DOHH2 (cell line): ENCODE results near the gene DAD1.
A peak's percentile ranks its signal among the peaks of the same experiment; 100 is the strongest.

ENCODE experiments used
- H3F3A ChIP-seq: fragments of 200-600 bp; sonication (generic), shearing (Covaris generic); 2 replicates; pipeline ENCODE4 v1.6.0; 2016; ENCODE audit warnings: antibody characterized with exemption, mild to moderate bottlenecking; ENCODE audit not compliant: control insufficient read depth, insufficient read depth
- H3K27ac ChIP-seq: fragments of 200-600 bp; sonication (generic); 2 replicates; pipeline ENCODE4 v1.5.1; 2014; ENCODE audit warnings: low read depth, mild to moderate bottlenecking, low read length, moderate library complexity
- H3K27me3 ChIP-seq: fragments of 200-600 bp; sonication (generic); 2 replicates; pipeline ENCODE4 v1.6.1; 2014; ENCODE audit warnings: mild to moderate bottlenecking, low read length, mixed read lengths; ENCODE audit not compliant: control insufficient read depth
- H3K36me3 ChIP-seq: fragments of 200-600 bp; sonication (generic); 2 replicates; pipeline ENCODE4 v1.6.1; 2014; ENCODE audit warnings: mild to moderate bottlenecking, low read length, moderate library complexity, mixed read lengths; ENCODE audit not compliant: control insufficient read depth
- H3K4me1 ChIP-seq: fragments of 200-600 bp; sonication (generic); 2 replicates; pipeline ENCODE4 v1.6.1; 2014; ENCODE audit warnings: mild to moderate bottlenecking, low read length, mixed read lengths; ENCODE audit not compliant: control insufficient read depth
- H3K4me2 ChIP-seq: fragments of 200-600 bp; sonication (generic); 2 replicates; pipeline ENCODE4 v1.6.0; 2014; ENCODE audit warnings: mild to moderate bottlenecking, low read length, moderate library complexity
- H3K4me3 ChIP-seq: fragments of 200-600 bp; sonication (generic); 2 replicates; pipeline ENCODE4 v1.5.1; 2014; ENCODE audit warnings: mild to moderate bottlenecking, low read length, mixed read lengths
- H3K79me2 ChIP-seq: fragments of 200-600 bp; sonication (generic); 2 replicates; pipeline ENCODE4 v1.6.1; 2014; ENCODE audit warnings: mild to moderate bottlenecking, low read length, mixed read lengths; ENCODE audit not compliant: control insufficient read depth
- H3K9me2 ChIP-seq: fragments of 200-600 bp; sonication (generic); replicated peaks from 2 replicates; pipeline ENCODE4 v1.6.1; 2014; ENCODE audit warnings: mild to moderate bottlenecking, low read length, mixed read lengths; ENCODE audit not compliant: control insufficient read depth
- H3K9me3 ChIP-seq: fragments of 200-600 bp; sonication (generic); 2 replicates; pipeline ENCODE4 v1.6.1; 2014; ENCODE audit warnings: antibody characterized with exemption, low read length, mixed read lengths; ENCODE audit not compliant: control insufficient read depth, insufficient read depth
- H4K20me1 ChIP-seq: fragments of 200-600 bp; sonication (generic); 2 replicates; pipeline ENCODE4 v1.6.0; 2014; ENCODE audit warnings: low read depth, mild to moderate bottlenecking, antibody characterized with exemption, low read length, moderate library complexity; ENCODE audit not compliant: control insufficient read depth, insufficient read depth
- EZH2phosphoT487 ChIP-seq: fragments of 200-600 bp; sonication (generic); IDR thresholded peaks from 2 replicates; pipeline ENCODE4 v1.6.1; 2017; ENCODE audit warnings: borderline replicate concordance, mild to moderate bottlenecking, antibody characterized with exemption, low read length, moderate library complexity, mixed read lengths
- TF ChIP-seq, protein P1 (sequence below): fragments of 200-600 bp; sonication (generic); IDR thresholded peaks from one replicate; pipeline ENCODE4 v1.5.1; 2014; ENCODE audit warnings: antibody characterized with exemption, mild to moderate bottlenecking, low read depth, low read length; ENCODE audit not compliant: poor library complexity, severe bottlenecking

Gene DAD1

DNA sequence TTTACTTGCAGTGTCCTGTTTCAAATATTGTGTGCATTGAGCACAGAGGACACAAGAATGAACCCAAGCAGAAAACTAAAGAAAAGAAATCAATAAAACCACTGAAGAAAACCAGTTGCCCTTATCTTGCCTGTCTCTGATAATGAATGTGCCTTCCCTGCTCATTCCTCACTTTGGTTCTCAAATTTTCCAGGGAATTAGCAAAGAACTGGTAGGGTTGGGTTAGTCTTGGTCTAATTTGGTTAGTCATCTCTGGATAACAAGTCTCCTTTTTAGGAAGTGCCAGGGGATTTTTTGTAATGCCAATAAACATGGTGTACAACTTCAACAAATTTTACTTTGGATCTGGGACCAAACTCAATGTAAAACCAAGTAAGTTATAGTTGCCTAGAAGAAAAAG lies 65.7 kb downstream of the DAD1 start:
- Histone ChIP-seq H3K27me3 (no peaks in the 10 kb centered on the region), H3K36me3 (peaks cover 40% of the 10 kb centered on the region), H3K4me3 (peak overlapping the region; percentile 57), H3K4me2 (peak overlapping the region; percentile 70), H3F3A (peaks cover 41% of the 10 kb centered on the region), H3K27ac (peak overlapping the region; percentile 98), H3K79me2 (peaks cover 84% of the 10 kb centered on the region), H3K9me2 (no peaks in the 10 kb centered on the region), H3K9me3 (no peaks in the 10 kb centered on the region), H3K4me1 (peaks cover 99% of the 10 kb centered on the region), H4K20me1 (no peaks in the 10 kb centered on the region)
- TF ChIP-seq EZH2phosphoT487, result no peak
- TF ChIP-seq, protein P1, sequence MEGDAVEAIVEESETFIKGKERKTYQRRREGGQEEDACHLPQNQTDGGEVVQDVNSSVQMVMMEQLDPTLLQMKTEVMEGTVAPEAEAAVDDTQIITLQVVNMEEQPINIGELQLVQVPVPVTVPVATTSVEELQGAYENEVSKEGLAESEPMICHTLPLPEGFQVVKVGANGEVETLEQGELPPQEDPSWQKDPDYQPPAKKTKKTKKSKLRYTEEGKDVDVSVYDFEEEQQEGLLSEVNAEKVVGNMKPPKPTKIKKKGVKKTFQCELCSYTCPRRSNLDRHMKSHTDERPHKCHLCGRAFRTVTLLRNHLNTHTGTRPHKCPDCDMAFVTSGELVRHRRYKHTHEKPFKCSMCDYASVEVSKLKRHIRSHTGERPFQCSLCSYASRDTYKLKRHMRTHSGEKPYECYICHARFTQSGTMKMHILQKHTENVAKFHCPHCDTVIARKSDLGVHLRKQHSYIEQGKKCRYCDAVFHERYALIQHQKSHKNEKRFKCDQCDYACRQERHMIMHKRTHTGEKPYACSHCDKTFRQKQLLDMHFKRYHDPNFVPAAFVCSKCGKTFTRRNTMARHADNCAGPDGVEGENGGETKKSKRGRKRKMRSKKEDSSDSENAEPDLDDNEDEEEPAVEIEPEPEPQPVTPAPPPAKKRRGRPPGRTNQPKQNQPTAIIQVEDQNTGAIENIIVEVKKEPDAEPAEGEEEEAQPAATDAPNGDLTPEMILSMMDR, result no peak

DNA sequence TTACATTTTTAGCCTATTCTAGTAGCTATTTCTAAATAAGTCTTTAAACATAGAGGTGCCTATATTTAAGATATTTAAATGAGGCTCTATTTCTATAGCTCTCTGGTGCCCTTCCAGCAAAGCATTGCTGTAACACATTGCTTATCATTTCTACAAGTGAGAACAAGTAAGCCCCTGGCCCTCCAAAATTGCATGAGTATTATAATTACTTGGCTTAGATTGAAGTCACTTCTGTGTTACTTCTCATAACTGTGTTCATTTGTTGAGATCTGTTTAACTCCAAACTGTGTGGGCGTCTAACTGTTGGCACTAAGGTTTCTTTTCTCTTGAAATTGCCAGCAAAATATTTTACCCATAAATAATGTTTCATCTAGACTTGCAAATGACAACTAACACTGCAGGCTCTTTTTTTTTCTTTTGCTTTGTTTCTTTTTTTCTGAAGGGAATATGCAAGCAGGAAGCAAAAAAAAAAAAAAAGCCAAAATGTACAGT lies 66.5 kb downstream of the DAD1 start:
- Histone ChIP-seq H3K4me1 (peaks cover 100% of the 10 kb centered on the region), H3K4me3 (peak overlapping the region; percentile 57), H3K9me3 (no peaks in the 10 kb centered on the region), H3F3A (peaks cover 46% of the 10 kb centered on the region), H3K9me2 (no peaks in the 10 kb centered on the region), H3K27ac (peak overlapping the region; percentile 98), H4K20me1 (no peaks in the 10 kb centered on the region), H3K27me3 (no peaks in the 10 kb centered on the region), H3K4me2 (peak overlapping the region; percentile 70), H3K79me2 (peaks cover 80% of the 10 kb centered on the region), H3K36me3 (peaks cover 43% of the 10 kb centered on the region)
- no peak for TF ChIP-seq EZH2phosphoT487
- TF ChIP-seq, protein P1, result no peak

DNA sequence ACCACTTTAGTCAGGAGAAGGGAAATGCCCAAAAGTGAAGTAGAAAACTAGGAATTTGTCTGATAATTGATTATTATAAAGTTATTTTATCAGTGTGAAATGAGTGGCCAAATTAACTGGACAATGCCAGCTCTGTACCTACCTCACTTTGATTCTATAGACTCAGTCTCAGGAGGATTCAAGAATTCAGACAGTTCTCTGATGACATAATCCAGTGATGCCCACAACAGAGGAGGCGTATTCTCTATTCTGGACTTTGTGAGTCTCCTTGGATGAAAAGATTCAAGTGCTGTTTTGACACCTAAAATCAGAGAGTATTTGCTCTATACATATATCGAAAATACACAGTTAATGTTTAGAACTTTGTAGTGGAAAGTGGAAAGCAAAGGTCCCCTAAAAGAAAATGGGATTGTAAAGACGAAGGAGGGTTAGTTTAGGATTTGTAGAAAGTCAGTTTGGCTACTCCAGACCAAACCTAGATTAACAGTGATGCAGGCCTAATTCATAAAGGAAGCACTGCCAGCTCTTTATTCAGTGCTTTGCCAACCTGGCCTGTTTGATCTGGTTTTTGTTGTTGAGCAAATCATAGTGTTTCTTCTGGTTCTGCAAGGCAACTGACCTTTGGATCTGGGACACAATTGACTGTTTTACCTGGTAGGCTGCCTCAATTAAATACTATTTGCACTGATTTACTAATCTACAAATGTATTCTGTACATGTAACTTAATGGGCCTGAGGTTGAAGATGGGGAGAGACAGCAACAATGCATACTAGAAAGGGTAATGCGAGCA lies 67.4 kb downstream of the DAD1 start:
- H4K20me1 ChIP-seq, result no peaks in the 10 kb centered on the region
- peaks cover 100% of the 10 kb centered on the region for H3K4me1 ChIP-seq
- no peaks in the 10 kb centered on the region for H3K9me2 ChIP-seq
- H3K9me3 ChIP-seq, result no peaks in the 10 kb centered on the region
- H3K36me3 ChIP-seq, result peaks cover 39% of the 10 kb centered on the region
- TF ChIP-seq EZH2phosphoT487, result no peak
- TF ChIP-seq, protein P1, result no peak
- no peaks in the 10 kb centered on the region for H3K27me3 ChIP-seq
- H3K79me2 ChIP-seq, result peaks cover 72% of the 10 kb centered on the region
- H3K4me2 ChIP-seq, result peak overlapping the region; percentile 70
- H3F3A ChIP-seq, result peaks cover 51% of the 10 kb centered on the region
- H3K4me3 ChIP-seq, result peak overlapping the region; percentile 57
- peak overlapping the region; percentile 98 for H3K27ac ChIP-seq
